Panc1 (cell line): Measurements from ENCODE around the gene PDE8B. TPM values are rescaled to one million over a fixed set of nuclear protein-coding genes. Genes with fewer than 3 reads are reported as not detected.

Experiments
- ATAC-seq: fragments of 200-7000 bp; cut with Tn5 transposase; 2 replicates; pipeline ENCODE4 v1.9.1; 2020; ENCODE audit warnings: mild to moderate bottlenecking, moderate library complexity
- BruUV-seq: library from RNA; stranded (reverse); fragments of 400-500 nt; replicated peaks from 2 replicates; lab custom pipeline; 2021; lab: Mats Ljungman, UMichigan
- CTCF ChIA-PET: fragments of 300-600 bp; sonication (Branson Sonifier 250); formaldehyde crosslinking; loops from one replicate; lab custom pipeline; 2022; ENCODE audit warnings: antibody characterized with exemption; lab: Charles Lee
- POLR2A ChIA-PET: fragments of 300-600 bp; sonication (Branson Sonifier 250); formaldehyde crosslinking; loops from one replicate; lab custom pipeline; 2022; ENCODE audit warnings: antibody characterized with exemption; lab: Charles Lee
- DNase-seq: peaks from one replicate; pipeline ENCODE4 v3.0.0-alpha.2; 2010; ENCODE audit warnings: low read depth, low spot score
- H3K27ac ChIP-seq: 2 replicates; pipeline ENCODE4 v1.5.1; 2011; ENCODE audit warnings: mild to moderate bottlenecking, low read length, inconsistent platforms
- H3K27me3 ChIP-seq: fragments of 200-500 bp; sonication (Bioruptor generic); 2 replicates; pipeline ENCODE4 v1.6.0; 2014; ENCODE audit warnings: low read length, inconsistent platforms; ENCODE audit not compliant: control insufficient read depth, insufficient read depth
- H3K36me3 ChIP-seq: fragments of 200-500 bp; sonication (Bioruptor generic); 2 replicates; pipeline ENCODE4 v1.5.1; 2014; ENCODE audit warnings: inconsistent platforms, mild to moderate bottlenecking, low read length, moderate library complexity; ENCODE audit not compliant: control insufficient read depth, insufficient read depth
- H3K4me1 ChIP-seq: 2 replicates; pipeline ENCODE4 v1.5.1; 2011; ENCODE audit warnings: inconsistent platforms, mild to moderate bottlenecking, low read length, moderate library complexity; ENCODE audit not compliant: control insufficient read depth, insufficient read depth
- H3K4me3 ChIP-seq, 2 experiments: 2 replicates each; pipeline ENCODE4 v1.5.1; 2011 to 2012; ENCODE audit warnings: low read depth in 2 of 2, low read length in 2 of 2, mild to moderate bottlenecking in 2 of 2, inconsistent platforms in 1 of 2, moderate library complexity in 1 of 2
- H3K9me3 ChIP-seq: fragments of 200-500 bp; sonication (Bioruptor generic); 2 replicates; pipeline ENCODE4 v1.5.1; 2014; ENCODE audit warnings: low read depth, mild to moderate bottlenecking, inconsistent platforms, low read length, moderate library complexity; ENCODE audit not compliant: control insufficient read depth, insufficient read depth
- POLR2AphosphoS5 ChIP-seq: IDR thresholded peaks from 2 replicates; pipeline ENCODE4 v1.6.1; 2012; ENCODE audit warnings: mild to moderate bottlenecking, low read depth, low read length, moderate library complexity
- REST ChIP-seq, 2 experiments: IDR thresholded peaks; 2 replicates each; pipeline ENCODE4 v1.6.1; 2011 to 2012; ENCODE audit warnings: low read depth in 2 of 2, control low read depth in 1 of 2, low read length in 1 of 2, mild to moderate bottlenecking in 1 of 2, moderate library complexity in 1 of 2; ENCODE audit not compliant: insufficient read depth in 1 of 2
- SIN3A ChIP-seq: IDR thresholded peaks from 2 replicates; pipeline ENCODE4 v1.6.1; 2012; ENCODE audit warnings: low read depth, mild to moderate bottlenecking, low read length, moderate library complexity, borderline replicate concordance; ENCODE audit not compliant: insufficient read depth
- TCF7L2 ChIP-seq: IDR thresholded peaks from 2 replicates; pipeline ENCODE4 v1.6.1; 2011; ENCODE audit warnings: mild to moderate bottlenecking, low read depth, low read length, inconsistent platforms
- in situ Hi-C: cut with HindIII; loops from 2 replicates; pipeline ENCODE4 v1.10.0; 2016; ENCODE audit warnings: low sequenced_read_pairs, low pct_unique_long_range_greater_than_20kb
- intact Hi-C: fragments of 100-400 bp; cut with micrococcal nuclease; formaldehyde crosslinking; loops from one replicate; pipeline ENCODE4 v1.10.0; 2022; ENCODE audit not compliant: unreplicated experiment
- total RNA-seq: library from RNA; stranded (reverse); gene quantifications from one replicate; pipeline ENCODE4 v1.2.1, GENCODE V29; 2021; ENCODE audit not compliant: unreplicated experiment
- TF ChIP-seq, protein P1 (sequence below): fragments of 450-650 bp; IDR thresholded peaks from 2 replicates; pipeline ENCODE4 v1.5.1; 2017; ENCODE audit warnings: mild to moderate bottlenecking

The PDE8B gene
- total RNA-seq, 1 experiment from 2014 or later = 0.62 TPM

DNA sequence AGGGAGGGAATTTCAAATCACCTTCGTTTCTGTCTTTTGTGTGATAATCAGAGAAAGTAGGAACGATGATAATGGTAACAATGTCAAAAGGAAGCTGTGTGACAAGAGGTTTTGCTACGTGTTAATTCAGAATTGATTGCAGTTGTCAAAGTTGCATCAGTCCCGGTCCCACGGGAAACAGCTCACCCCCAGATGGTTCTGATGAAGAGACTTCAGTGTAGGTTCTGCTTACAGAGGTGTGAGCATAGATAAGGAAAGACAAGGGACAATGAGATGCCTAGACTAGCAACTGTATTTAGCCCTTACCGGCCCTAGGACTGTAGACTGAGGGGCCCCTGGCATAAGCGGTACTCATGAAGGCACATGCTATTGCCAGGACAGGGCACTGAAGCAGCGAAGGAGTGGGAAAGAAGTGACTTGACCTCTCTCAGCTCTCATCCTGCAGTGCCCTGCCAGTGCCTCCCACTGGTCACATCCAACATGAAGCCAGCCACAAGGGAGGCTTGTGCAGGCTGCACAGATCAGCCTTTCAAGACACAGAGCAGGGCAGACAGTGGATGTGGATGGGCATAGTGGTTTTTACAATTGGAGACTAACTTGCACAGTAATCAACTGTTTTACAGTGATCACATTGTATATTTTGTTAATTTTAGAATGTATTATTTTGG is 21.1 kb downstream of the PDE8B start:
- no peaks in the 10 kb centered on the region for H3K4me1 ChIP-seq
- TF ChIP-seq REST (IDR thresholded peaks at IDR 0.05; ENCODE audit: insufficient read depth in 1 of 2, low read depth in 2 of 2, low read length in 1 of 2) = no peak
- TF ChIP-seq TCF7L2 = no peak
- TF ChIP-seq, protein P1, sequence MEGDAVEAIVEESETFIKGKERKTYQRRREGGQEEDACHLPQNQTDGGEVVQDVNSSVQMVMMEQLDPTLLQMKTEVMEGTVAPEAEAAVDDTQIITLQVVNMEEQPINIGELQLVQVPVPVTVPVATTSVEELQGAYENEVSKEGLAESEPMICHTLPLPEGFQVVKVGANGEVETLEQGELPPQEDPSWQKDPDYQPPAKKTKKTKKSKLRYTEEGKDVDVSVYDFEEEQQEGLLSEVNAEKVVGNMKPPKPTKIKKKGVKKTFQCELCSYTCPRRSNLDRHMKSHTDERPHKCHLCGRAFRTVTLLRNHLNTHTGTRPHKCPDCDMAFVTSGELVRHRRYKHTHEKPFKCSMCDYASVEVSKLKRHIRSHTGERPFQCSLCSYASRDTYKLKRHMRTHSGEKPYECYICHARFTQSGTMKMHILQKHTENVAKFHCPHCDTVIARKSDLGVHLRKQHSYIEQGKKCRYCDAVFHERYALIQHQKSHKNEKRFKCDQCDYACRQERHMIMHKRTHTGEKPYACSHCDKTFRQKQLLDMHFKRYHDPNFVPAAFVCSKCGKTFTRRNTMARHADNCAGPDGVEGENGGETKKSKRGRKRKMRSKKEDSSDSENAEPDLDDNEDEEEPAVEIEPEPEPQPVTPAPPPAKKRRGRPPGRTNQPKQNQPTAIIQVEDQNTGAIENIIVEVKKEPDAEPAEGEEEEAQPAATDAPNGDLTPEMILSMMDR = no peak
- no peak for TF ChIP-seq POLR2AphosphoS5
- TF ChIP-seq SIN3A = no peak
- in situ Hi-C loops = no loop called here
- ATAC-seq (no peak), DNase-seq (no peak)
- H3K27ac ChIP-seq = no peak overlapping the region
- intact Hi-C loops = no loop called here
- ChIA-PET CTCF (no interaction called here), POLR2A (no interaction called here)
- no peaks in the 10 kb centered on the region for H3K36me3 ChIP-seq
- no peak overlapping the region for H3K4me3 ChIP-seq
- no TSS peak for BruUV-seq
- H3K9me3 ChIP-seq = no peaks in the 10 kb centered on the region
- H3K27me3 ChIP-seq = peaks cover 19% of the 10 kb centered on the region

DNA sequence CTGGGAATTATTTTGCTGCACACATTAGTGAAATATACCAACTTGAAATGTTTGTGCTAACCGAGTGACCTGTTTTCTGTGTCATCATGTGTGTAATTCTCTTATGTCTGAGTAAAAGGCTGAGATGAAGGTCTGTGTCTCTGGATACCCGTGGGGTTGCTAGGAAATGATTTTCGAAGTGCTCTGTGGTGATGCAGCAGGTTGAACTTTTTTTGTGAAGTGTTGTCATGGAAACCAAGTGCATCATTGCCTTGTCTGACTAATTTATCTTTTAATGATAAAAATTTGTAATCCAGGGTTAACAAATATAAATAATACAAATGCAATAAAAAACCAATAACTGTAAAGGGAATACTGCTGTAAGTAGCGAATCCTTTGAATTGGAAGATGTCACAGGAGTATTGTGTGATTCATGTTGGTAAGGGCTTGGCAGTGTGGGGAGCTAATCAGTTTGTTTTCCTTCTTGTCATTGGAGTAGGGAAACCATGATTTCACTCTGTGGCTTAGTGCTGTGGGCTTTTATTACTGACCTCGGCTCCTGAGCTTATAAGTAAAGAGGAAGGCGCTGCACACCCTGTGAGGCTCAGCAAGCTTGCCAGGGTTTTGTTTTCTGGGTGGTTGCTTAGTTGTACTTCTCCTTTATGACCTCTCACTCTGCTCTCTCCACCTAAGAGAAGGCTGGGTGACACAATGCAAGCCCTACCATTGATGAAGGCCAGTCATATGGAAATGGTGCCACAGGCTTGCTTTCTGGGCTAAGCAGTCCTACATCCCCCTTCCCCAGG is 22.3 kb downstream of the PDE8B start:
- no peak for TF ChIP-seq REST (IDR thresholded peaks at IDR 0.05; ENCODE audit: insufficient read depth in 1 of 2, low read depth in 2 of 2, low read length in 1 of 2)
- TF ChIP-seq SIN3A = no peak
- TF ChIP-seq, protein P1 = no peak
- no peak for TF ChIP-seq TCF7L2
- TF ChIP-seq POLR2AphosphoS5 = no peak
- no TSS peak for BruUV-seq
- in situ Hi-C loops = no loop called here
- H3K4me1 ChIP-seq = no peaks in the 10 kb centered on the region
- H3K27ac ChIP-seq = no peak overlapping the region
- intact Hi-C loops = no loop called here
- ATAC-seq (no peak), DNase-seq (no peak)
- POLR2A ChIA-PET = interaction anchor here (0.6 kb wide), 1 partner anchor 107 kb away, joined by 4 read pairs; no protein-coding TSS in a partner anchor
- H3K36me3 ChIP-seq = no peaks in the 10 kb centered on the region
- no peaks in the 10 kb centered on the region for H3K9me3 ChIP-seq
- H3K27me3 ChIP-seq = peaks cover 17% of the 10 kb centered on the region
- H3K4me3 ChIP-seq = no peak overlapping the region
- CTCF ChIA-PET = interaction anchor here (0.6 to 1.0 kb wide), 2 partner anchors 87 to 89 kb away, joined by 6 to 7 read pairs; no protein-coding TSS in a partner anchor
